HG03457 (cell line): ENCODE results near the gene DDX23.
"Not testable (repeated sequence)": the region's sequence is repeated elsewhere in the genome, so short reads cannot be mapped to it uniquely, and the experiment has no call there.

Source experiments
- ATAC-seq: cut with Tn5 transposase; IDR thresholded peaks from one replicate; pipeline ENCODE4 v1.9.1; 2021; ENCODE audit warnings: moderate number of reproducible peaks; ENCODE audit not compliant: unreplicated experiment

The DDX23 gene

GRCh38 chr12:48851883-48852733 is at the start of gene DDX23:
Gene DDX23 (minus strand): TSS chr12:48852163. CDS start chr12:48845782, 6,381 bp downstream.
- peak; percentile 82 for ATAC-seq

- no peak for ATAC-seq
These were observed 49.3 kb upstream of the DDX23 start for GRCh38 chr12:48901278-48901677.

- no peak for ATAC-seq
These were observed 47.7 kb upstream of the DDX23 start for GRCh38 chr12:48899651-48900050.

- no peak for ATAC-seq
These were observed 42.3 kb upstream of the DDX23 start for GRCh38 chr12:48894271-48894670.

- ATAC-seq: no peak
These were observed 38.9 kb upstream of the DDX23 start for GRCh38 chr12:48890657-48891418.

GRCh38 chr12:48889679-48890078 is 37.7 kb upstream of the DDX23 start:
- ATAC-seq: no peak

GRCh38 chr12:48883305-48884161 is 31.6 kb upstream of the DDX23 start:
- ATAC-seq: no peak

GRCh38 chr12:48882972-48883304 is 31.0 kb upstream of the DDX23 start:
- ATAC-seq: no peak

GRCh38 chr12:48882315-48882687 is 30.3 kb upstream of the DDX23 start:
- no peak for ATAC-seq

- ATAC-seq: no peak
These were observed 29.8 kb upstream of the DDX23 start for GRCh38 chr12:48881686-48882314.

- ATAC-seq: no peak
These were observed 28.7 kb upstream of the DDX23 start for GRCh38 chr12:48880647-48881046.

- ATAC-seq: no peak
These were observed 26.6 kb upstream of the DDX23 start for GRCh38 chr12:48878548-48878947.

GRCh38 chr12:48875944-48876515 is 24.1 kb upstream of the DDX23 start:
- no peak for ATAC-seq

- ATAC-seq: not testable (repeated sequence)
These were observed 21.6 kb upstream of the DDX23 start for GRCh38 chr12:48873534-48873933.

- ATAC-seq: no peak
These were observed 21.1 kb upstream of the DDX23 start for GRCh38 chr12:48873096-48873495.

- ATAC-seq: no peak
These were observed 17.2 kb upstream of the DDX23 start for GRCh38 chr12:48869191-48869590.

- ATAC-seq: no peak
These were observed 16.5 kb upstream of the DDX23 start for GRCh38 chr12:48868451-48868850.

- no peak for ATAC-seq
These were observed 14.2 kb upstream of the DDX23 start for GRCh38 chr12:48866052-48866711.

GRCh38 chr12:48865281-48866051 is 13.5 kb upstream of the DDX23 start, which contains the start of gene RND1:
Gene RND1 (minus strand): TSS chr12:48865870. CDS start chr12:48865767, 103 bp downstream.
- ATAC-seq: peak; percentile 89
